C4-2B (cell line): ENCODE results near the gene NOL12.

Experiments used
- CTCF ChIP-seq: fragments of 450-650 bp; conservative IDR thresholded peaks from 2 replicates; pipeline ENCODE4 v1.5.1; 2017; ENCODE audit warnings: mild to moderate bottlenecking
- ZFX ChIP-seq: fragments of 450-650 bp; IDR thresholded peaks from 2 replicates; pipeline ENCODE4 v1.6.1; 2017

DNA sequence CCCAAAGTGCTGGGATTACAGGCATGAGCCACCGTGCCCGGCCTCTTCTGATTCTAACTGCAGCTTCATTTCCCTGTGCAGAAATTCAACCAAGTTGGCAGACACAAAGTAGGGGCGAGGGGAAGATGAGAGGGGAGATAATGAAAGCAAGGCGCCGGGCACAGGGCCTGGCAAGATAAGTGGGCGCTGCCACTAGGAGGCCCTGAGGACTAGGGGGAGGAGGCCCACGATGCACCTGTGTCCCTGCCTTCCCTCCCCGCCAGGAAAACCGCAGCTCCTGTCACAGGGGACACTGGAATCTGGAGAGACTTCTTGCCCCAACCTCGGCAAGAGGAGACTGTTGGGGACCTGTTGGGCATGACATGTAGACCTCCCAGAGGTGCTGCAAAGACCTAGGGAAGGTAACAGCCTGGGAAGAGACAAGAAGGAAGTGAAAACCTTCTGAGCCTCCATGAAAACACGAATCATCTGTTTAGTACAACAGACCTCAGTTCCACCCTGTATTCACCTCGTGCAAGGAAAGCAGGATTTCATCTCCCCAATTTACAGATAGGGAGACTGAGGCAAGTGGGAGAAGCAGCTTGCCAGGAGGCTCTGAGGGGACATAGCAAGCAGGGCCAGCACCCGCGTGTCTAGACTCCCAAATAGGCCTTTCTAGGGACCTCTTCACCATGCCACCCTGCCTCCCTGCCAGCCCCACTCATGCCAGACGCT, 13.8 kb upstream of the NOL12 start:
- TF ChIP-seq CTCF (no peak), ZFX (no peak)
